Urothelium cell line (cell line): ENCODE data around the gene TCF25.
"Not testable (repeated sequence)": the region's sequence is repeated elsewhere in the genome, so short reads cannot be mapped to it uniquely, and the experiment has no call there.

Source experiments
- DNase-seq: peaks from one replicate; pipeline ENCODE4 v3.0.0; 2011; ENCODE audit warnings: low spot score, mixed read lengths
- FAIRE-seq: peaks from 2 replicates; lab custom pipeline; 2011; peaks lifted over from hg19 to GRCh38; lab: Jason Lieb, UNC

TCF25 gene

GRCh38 chr16:89935620-89936019, 62.2 kb downstream of the TCF25 start:
- DNase-seq, FAIRE-seq: not testable (repeated sequence)

- DNase-seq (no peak), FAIRE-seq (no peak)
These were observed 62.6 kb downstream of the TCF25 start for GRCh38 chr16:89936034-89936433.

GRCh38 chr16:89936508-89936907, 63.1 kb downstream of the TCF25 start:
- FAIRE-seq (no peak), DNase-seq (no peak)

GRCh38 chr16:89936981-89937380, 63.6 kb downstream of the TCF25 start:
- FAIRE-seq = no peak
- DNase-seq = no peak

- FAIRE-seq (no peak), DNase-seq (no peak)
These were observed 64.9 kb downstream of the TCF25 start for GRCh38 chr16:89938175-89938885.

GRCh38 chr16:89944773-89945172, 71.4 kb downstream of the TCF25 start:
- peak; percentile 9 for FAIRE-seq

GRCh38 chr16:89945654-89946053, 72.3 kb downstream of the TCF25 start:
- FAIRE-seq (no peak), DNase-seq (no peak)

More at GRCh38 chr16:89944773-89945172, 71.4 kb downstream of the TCF25 start:
- no peak for DNase-seq

- DNase-seq (no peak), FAIRE-seq (no peak)
These were observed 73.1 kb downstream of the TCF25 start for GRCh38 chr16:89946515-89946914.

- DNase-seq = no peak
- FAIRE-seq = no peak
These were observed 75.8 kb downstream of the TCF25 start for GRCh38 chr16:89949121-89949742.

- FAIRE-seq (no peak), DNase-seq (no peak)
These were observed 76.4 kb downstream of the TCF25 start for GRCh38 chr16:89949756-89950155.

- no peak for DNase-seq
- FAIRE-seq = no peak
These were observed 78.1 kb downstream of the TCF25 start for GRCh38 chr16:89951509-89951908.

- no peak for DNase-seq
- FAIRE-seq = no peak
These were observed 78.7 kb downstream of the TCF25 start for GRCh38 chr16:89952049-89952448.

GRCh38 chr16:89952551-89952950, 79.2 kb downstream of the TCF25 start:
- FAIRE-seq (no peak), DNase-seq (no peak)

GRCh38 chr16:89953671-89954406, 80.4 kb downstream of the TCF25 start:
- DNase-seq (no peak), FAIRE-seq (no peak)

- FAIRE-seq (no peak), DNase-seq (no peak)
These were observed 81.1 kb downstream of the TCF25 start for GRCh38 chr16:89954462-89954861.

GRCh38 chr16:89955001-89955685, 81.8 kb downstream of the TCF25 start:
- DNase-seq = no peak
- FAIRE-seq = no peak

GRCh38 chr16:89956505-89957215, 83.3 kb downstream of the TCF25 start:
- DNase-seq (no peak), FAIRE-seq (no peak)

- no peak for FAIRE-seq
- DNase-seq = no peak
These were observed 83.9 kb downstream of the TCF25 start for GRCh38 chr16:89957216-89957785.

GRCh38 chr16:89958068-89958467, 84.7 kb downstream of the TCF25 start:
- DNase-seq = no peak
- FAIRE-seq = no peak

- DNase-seq = no peak
These were observed 85.2 kb downstream of the TCF25 start for GRCh38 chr16:89958596-89958995.

More at GRCh38 chr16:89958596-89958995, 85.2 kb downstream of the TCF25 start:
- no peak for FAIRE-seq
